Astrocyte (in vitro differentiated cells and primary cell): Measurements from ENCODE around the gene GOSR2.

Experiments used
- CTCF ChIP-seq: IDR thresholded peaks from 2 replicates; pipeline ENCODE4 v1.5.1; 2011; ENCODE audit warnings: low read depth, mild to moderate bottlenecking, inconsistent platforms, low read length, moderate library complexity; ENCODE audit not compliant: insufficient read depth
- EZH2 ChIP-seq: IDR thresholded peaks from 2 replicates; pipeline ENCODE4 v1.6.1; 2012; ENCODE audit warnings: mild to moderate bottlenecking, low read length, inconsistent platforms; ENCODE audit not compliant: insufficient read depth

- TF ChIP-seq CTCF (no peak), EZH2 (no peak)
Measured at GRCh38 chr17:46876353-46876887, 46.5 kb upstream of the GOSR2 start.
